HG03135 (cell line): Measurements from ENCODE around the gene CDCA4.

Experiments
- ATAC-seq: cut with Tn5 transposase; IDR thresholded peaks from one replicate; pipeline ENCODE4 v1.9.1; 2021; ENCODE audit warnings: mild to moderate bottlenecking, moderate library complexity; ENCODE audit not compliant: unreplicated experiment

CDCA4 gene

GRCh38 chr14:105014631-105015030 is 6.3 kb downstream of the CDCA4 start:
- ATAC-seq = no peak

- ATAC-seq = no peak
These were observed 6.9 kb downstream of the CDCA4 start for GRCh38 chr14:105014032-105014431.

DNA sequence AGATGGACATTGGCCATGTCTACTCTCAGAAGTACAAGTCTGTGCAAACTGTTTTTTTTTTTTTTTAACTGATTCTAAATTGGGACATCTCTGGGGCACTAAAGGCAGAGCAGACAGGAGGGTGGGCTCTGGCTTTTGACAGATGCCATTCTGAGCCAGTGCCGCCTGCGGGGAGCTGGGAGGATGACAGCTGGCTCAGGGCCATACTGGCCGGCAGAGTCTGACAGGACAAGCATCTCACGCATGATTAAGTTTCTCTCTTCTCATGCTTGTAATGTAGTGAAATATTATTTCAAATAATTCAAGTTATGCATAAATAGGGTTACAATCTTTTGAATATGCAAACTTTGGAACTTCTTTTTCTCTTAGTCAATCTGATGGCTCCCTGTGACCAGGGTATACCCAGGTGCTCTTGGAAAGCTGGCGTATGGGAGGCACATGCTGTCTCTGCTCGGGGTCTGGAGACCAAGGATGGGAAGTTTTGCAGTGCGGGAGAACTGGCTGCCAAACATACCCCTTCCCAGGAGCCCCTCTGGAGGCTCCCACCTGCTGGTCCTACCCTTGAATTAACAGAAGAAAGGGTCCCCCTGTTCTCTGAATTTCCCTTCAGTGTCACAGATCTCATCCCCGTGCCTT is 7.6 kb downstream of the CDCA4 start:
- no peak for ATAC-seq

GRCh38 chr14:105012171-105012985 is 8.5 kb downstream of the CDCA4 start:
- ATAC-seq = no peak

GRCh38 chr14:105011312-105011990 is 9.4 kb downstream of the CDCA4 start:
- no peak for ATAC-seq

GRCh38 chr14:105010891-105011291 is 10.0 kb downstream of the CDCA4 start:
- no peak for ATAC-seq

DNA sequence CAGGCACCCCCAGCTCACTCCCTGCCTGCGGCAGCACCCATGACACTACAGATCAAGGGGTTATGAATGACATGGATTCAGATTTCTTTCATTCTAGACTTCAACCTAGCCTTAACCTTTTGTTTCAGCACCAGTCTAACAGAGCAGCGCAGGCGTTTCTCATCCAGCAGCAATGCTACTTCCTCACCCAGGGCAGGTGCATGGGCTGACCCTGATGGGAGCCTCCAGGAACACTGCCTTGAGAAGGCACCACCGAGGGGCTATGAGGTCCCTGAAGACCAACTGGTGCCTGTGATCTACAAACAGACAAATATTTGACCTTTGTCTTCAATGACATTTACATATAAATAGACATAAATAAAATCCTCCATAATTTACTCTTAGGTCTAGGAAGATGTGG is 10.8 kb downstream of the CDCA4 start:
- ATAC-seq = no peak

DNA sequence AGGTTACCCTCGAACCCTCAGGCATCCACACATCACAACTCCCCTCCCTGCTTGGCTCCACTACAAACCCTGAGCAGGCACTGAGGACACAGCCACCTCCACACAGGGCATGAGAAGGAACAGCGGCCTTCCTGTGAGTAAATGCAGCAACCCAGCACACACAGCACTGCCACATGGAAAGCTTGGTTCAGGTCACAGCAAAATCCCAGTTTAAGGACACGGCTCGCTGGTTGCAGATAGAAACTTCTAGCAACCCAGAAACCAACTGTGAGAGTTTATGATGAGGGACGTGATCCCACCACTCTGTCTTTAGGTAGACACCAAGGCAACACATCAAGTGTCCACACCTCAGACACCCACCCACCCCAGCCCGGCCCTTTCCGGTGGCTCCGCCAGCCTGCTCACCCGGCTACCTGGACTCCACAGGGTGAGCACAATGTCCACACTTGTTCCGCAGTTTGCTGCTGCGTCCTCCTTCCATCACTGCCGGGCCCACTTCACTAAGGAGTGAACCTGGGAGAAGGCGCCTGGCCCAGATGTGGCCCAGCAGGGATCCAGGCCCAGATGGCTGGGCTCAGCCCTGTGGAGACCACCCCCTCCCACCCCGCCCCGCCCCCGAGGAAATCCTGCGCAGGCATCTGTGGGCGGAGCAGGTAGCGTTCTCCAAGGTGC is 13.2 kb downstream of the CDCA4 start:
- no peak for ATAC-seq

- no peak for ATAC-seq
These were observed 13.9 kb downstream of the CDCA4 start for GRCh38 chr14:105006831-105007592.

DNA sequence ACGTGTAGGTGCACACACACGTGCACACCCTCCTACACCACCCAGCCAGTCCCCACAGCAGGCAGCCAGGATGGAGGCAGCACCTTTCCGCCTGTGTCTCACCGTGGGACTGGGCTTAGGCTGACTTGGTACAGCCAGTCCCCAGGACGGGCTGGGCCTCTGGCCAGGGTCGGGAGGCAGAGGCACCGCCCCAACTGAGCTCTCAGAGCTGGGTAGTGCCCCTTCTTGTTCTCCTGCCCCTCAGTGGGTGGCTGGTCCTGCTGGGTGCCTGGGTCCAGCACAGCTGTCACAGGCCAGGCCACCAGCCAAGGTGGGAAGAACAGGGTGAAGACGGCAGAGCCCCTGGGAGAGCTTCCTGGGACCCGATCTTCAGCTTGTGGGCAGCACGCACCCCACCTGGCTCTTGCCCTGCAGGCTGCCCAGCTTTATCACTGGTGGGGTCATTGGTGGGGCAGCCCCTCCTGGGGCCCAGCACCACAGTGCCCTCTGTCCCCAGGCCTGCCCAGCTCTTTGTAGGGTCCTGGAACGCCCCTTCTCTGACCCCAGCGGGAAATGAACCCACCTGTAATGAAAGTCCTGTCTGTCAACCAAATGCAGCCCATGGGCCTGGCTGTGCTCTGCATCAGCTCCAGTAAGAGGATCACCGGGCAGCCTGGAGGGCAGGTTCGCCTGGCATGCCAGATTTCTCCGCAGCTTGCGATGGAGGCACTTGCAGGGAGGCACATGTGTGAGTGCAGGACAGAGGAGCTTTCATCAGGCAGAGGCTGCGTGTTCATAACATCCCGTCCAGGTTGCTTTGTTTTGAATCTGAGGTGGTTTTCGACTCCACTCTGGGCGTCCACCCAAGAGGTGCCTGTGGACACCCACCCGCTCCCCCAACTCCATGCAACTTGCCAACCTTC is 14.7 kb downstream of the CDCA4 start:
- ATAC-seq = no peak

DNA sequence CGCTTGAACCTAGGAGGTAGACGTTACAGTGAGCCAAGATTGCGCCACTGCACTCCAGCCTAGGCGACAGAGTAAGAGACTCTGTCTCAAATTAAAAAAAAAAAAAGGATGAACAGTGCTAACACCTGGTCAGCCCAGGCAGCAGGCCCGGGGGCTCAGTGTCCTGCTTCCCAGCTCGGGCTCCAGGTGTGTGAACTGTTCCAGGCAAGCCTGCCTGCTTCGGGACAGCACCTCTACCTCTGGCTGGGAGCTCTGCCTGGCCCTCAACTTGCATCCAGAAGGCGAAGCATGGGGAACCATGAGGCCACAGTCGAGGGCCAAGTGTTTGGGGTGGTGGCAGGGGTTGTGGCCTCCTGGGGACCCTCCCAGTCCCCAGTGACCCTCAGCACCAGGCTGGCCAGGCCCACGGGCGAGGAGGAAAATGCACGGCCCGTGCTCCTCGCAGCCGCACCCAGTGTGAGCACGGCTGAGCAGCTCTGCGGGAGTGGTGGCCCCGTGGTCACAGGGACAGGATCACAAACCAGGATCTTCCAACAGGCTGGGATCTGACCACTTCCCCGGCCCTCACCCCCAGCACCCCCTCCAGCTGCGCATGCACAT is 15.5 kb downstream of the CDCA4 start:
- no peak for ATAC-seq

DNA sequence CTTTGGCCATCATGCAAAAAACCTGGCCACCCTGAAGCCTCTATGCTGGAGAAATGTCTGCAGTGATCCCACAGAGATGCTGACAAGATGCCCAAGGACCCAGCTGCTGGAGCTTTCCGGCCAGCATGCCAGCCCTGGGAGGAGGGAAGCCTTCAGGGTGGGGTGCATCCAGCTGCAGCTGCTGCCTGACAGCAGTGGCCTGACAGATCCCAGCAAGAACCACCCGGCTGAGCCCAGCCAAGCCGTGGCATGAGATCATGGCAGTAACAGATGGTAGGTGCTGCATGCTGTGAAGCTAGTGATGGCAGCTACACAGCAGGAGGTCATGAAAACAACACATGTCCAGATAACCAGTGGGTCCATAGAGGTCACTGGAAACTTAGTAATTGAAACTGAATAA is 21.5 kb downstream of the CDCA4 start:
- no peak for ATAC-seq

DNA sequence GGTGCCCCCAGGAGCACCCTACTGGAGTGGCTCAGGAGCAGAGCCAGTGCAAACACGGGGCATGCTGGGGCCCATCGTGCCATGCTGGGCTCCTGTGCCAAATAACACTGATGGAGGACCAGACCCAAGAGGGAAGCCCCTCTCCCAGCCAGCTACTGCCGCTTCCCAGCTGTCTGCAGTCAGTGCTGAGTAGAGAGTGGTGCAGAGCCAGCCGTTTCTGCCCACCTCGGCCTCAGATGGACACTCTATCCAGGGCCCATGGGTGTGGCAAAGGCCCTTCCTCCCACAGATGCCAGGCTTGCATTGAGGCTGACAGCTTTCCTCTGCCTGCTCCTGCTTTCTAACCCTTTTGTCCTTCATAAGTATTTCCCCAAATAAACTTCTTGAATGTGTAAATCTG is 22.1 kb downstream of the CDCA4 start:
- no peak for ATAC-seq

- ATAC-seq = no peak
These were observed 24.4 kb downstream of the CDCA4 start for GRCh38 chr14:104996483-104996882.

- ATAC-seq = no peak
These were observed 24.9 kb downstream of the CDCA4 start for GRCh38 chr14:104996032-104996431.

DNA sequence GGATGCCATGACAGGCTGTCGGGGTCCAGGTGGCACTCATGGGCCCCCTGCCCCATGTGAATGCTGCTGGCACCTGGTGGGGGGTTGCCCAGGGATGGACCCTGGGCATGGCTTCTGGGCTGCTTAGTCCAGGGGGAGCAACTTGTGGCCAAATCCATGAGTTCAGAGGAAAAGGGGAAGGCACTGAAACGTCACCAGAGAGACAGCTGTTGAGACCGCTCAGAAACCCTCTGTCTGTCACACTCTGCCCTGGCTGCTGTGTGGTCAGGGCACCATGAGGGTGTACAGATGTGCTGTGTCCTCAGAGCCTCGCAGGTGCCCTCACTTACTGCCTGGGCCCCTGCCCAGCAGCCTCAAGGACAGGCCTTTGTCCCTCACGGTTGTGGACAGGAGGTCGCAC is 25.9 kb downstream of the CDCA4 start:
- no peak for ATAC-seq

- no peak for ATAC-seq
These were observed 26.9 kb downstream of the CDCA4 start for GRCh38 chr14:104993808-104994591.

GRCh38 chr14:104993306-104993705 is 27.6 kb downstream of the CDCA4 start:
- no peak for ATAC-seq

DNA sequence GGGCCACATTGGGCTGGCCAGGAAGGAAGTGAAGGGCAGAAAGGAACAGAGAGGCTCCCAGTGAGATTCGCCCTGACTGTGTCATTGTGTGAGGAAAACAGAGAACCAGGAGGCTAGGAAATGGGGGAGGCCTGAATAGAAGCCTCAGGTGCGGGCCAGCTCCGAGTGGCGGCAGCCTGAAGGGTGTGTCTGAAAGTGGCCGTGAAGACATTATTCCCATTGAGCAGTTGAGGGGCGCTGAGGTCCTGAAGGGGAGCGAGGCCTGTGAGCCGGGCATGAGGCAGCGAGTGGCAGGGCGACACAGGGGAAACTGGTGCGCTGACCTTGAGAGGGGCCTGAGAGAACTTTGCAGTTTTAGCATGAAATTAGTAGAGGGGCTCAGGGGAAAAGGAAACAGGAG is 28.4 kb downstream of the CDCA4 start:
- ATAC-seq = no peak
